Type B pancreatic cell (in vitro differentiated cells): ENCODE data around the gene TNFAIP8. TPM values are rescaled to one million over a fixed set of nuclear protein-coding genes. Genes with fewer than 3 reads are reported as not detected.

ENCODE experiments used
- DNase-seq: peaks from one replicate; pipeline ENCODE4 v3.0.0; 2021; ENCODE audit warnings: mixed read lengths; ENCODE audit not compliant: unreplicated experiment; ENCODE audit errors: extremely low spot score
- H3K27ac Mint-ChIP-seq: 2 replicates; pipeline ENCODE4 v1.8.0; 2021; ENCODE audit warnings: mild to moderate bottlenecking, mixed read lengths
- H3K27me3 Mint-ChIP-seq: 2 replicates; pipeline ENCODE4 v1.8.0; 2021; ENCODE audit warnings: mixed read lengths
- H3K36me3 Mint-ChIP-seq: 2 replicates; pipeline ENCODE4 v1.8.0; 2021; ENCODE audit warnings: mixed read lengths
- H3K4me1 Mint-ChIP-seq: one replicate; pipeline ENCODE4 v1.8.0; 2021; ENCODE audit warnings: mixed read lengths; ENCODE audit not compliant: unreplicated experiment
- H3K4me3 Mint-ChIP-seq: 2 replicates; pipeline ENCODE4 v1.8.0; 2021; ENCODE audit warnings: mild to moderate bottlenecking, mixed read lengths
- H3K9me3 Mint-ChIP-seq: 2 replicates; pipeline ENCODE4 v1.8.0; 2021; ENCODE audit warnings: mixed read lengths
- total RNA-seq: library from RNA; stranded (reverse); gene quantifications from 2 replicates; pipeline ENCODE4 v1.2.1, GENCODE V29; 2021; ENCODE audit warnings: low replicate concordance
- TF ChIP-seq, protein P1 (sequence below): fragments of 200-600 bp; sonication (generic); conservative IDR thresholded peaks from 2 replicates; pipeline ENCODE4 v1.5.0; 2021; ENCODE audit warnings: antibody characterized with exemption, mild to moderate bottlenecking

TNFAIP8 gene
- total RNA-seq, 1 donor from 2014 or later: 11.8 TPM

DNA sequence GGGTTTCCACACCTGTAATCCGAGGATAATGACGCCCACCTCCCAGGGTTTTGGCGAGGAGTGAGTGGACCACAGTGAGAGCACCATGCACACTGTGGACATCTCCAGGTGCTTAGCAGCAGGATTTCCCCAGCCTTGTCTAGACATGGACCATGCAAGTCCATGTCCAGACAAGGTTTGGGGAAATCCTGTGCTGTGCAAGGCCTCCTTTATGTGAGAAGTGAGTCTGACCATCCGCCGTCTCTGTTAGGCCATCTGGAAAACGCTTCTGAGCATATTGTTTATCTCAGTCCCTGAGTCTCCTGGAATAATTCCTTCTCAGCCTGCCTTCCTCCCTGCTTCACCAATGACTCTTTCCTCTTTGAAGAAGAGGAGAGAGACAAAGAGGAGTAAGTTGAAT lies 26.2 kb upstream of the TNFAIP8 start:
- H3K27ac Mint-ChIP-seq: no peak overlapping the region

DNA sequence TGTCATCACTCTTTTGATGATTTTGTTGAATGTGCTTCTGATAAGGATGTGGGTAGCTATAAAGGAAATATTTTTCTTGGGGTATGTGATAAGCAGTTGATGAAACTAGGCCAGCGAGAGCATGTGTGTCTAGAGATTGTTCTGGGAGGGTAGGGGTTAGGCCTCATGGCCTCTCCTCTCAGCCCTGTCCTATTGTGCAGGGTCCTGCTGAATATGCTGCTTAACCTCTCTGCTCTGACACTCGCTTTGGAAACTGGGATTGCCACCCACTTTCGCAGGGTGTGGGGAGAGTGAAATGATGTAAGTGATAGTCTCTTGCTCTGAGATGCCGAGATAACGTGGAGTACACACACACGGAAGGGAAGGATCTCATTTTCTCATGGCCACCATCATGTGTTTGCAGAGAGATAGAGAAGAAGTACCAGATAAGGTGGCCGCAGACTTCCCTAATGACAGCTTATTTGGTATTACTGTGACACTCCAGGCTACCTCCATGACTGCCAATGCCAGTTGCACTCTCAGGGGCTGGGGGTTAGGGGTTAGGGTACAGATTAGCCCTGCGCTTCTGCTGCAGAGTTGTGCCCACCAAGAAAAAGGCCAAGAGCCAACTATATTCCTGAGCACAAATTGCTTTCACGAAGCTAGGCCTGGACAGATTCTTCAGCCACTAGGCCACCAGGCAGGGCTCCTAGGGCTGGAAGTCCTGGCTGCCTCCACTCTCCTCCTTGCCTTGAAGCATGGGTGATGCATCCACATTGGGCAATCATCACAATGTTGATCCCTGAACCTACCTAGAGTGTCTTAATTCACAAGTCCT lies 25.2 kb upstream of the TNFAIP8 start:
- H3K27ac Mint-ChIP-seq: no peak overlapping the region
- peaks cover 36% of the 10 kb centered on the region for H3K4me1 Mint-ChIP-seq
- H3K4me3 Mint-ChIP-seq: no peak overlapping the region
- DNase-seq: no peak
- no peaks in the 10 kb centered on the region for H3K27me3 Mint-ChIP-seq
- H3K9me3 Mint-ChIP-seq: no peaks in the 10 kb centered on the region
- peaks cover 13% of the 10 kb centered on the region for H3K36me3 Mint-ChIP-seq
- TF ChIP-seq, protein P1, sequence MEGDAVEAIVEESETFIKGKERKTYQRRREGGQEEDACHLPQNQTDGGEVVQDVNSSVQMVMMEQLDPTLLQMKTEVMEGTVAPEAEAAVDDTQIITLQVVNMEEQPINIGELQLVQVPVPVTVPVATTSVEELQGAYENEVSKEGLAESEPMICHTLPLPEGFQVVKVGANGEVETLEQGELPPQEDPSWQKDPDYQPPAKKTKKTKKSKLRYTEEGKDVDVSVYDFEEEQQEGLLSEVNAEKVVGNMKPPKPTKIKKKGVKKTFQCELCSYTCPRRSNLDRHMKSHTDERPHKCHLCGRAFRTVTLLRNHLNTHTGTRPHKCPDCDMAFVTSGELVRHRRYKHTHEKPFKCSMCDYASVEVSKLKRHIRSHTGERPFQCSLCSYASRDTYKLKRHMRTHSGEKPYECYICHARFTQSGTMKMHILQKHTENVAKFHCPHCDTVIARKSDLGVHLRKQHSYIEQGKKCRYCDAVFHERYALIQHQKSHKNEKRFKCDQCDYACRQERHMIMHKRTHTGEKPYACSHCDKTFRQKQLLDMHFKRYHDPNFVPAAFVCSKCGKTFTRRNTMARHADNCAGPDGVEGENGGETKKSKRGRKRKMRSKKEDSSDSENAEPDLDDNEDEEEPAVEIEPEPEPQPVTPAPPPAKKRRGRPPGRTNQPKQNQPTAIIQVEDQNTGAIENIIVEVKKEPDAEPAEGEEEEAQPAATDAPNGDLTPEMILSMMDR: no peak

More for the DNA sequence above, 26.2 kb upstream of the TNFAIP8 start:
- Mint-ChIP-seq H3K4me3 (no peak overlapping the region), H3K27me3 (no peaks in the 10 kb centered on the region), H3K36me3 (peaks cover 13% of the 10 kb centered on the region), H3K9me3 (no peaks in the 10 kb centered on the region), H3K4me1 (peaks cover 36% of the 10 kb centered on the region)
- DNase-seq: no peak
- TF ChIP-seq, protein P1: no peak

DNA sequence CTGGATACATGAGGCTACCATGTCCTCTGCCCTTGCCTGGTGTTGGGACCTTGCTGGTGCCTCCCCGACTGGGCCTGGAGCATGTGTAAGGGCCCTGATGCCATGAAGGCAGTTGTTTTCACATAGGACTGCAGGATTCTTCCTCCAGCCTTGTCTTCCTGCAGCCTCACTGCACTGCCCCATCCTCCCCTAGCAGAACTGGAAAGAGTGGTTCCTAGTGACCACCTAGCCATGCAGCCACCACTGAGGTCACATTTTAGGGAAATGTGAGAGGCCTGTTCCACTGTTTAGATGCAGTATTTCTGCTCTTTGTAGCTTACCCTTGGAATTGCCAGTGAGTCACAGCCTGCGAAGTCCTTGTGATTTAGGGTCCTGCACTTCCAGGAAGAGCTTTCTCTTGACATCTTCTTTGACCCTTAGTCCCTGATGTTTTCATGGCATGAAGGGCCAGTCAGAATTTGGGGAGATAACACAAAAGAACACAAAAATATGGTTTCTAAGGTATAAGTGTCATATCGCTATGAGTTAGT lies 24.2 kb upstream of the TNFAIP8 start:
- Mint-ChIP-seq H3K4me1 (peaks cover 26% of the 10 kb centered on the region), H3K27me3 (no peaks in the 10 kb centered on the region), H3K4me3 (no peak overlapping the region), H3K27ac (no peak overlapping the region), H3K9me3 (no peaks in the 10 kb centered on the region), H3K36me3 (peaks cover 3% of the 10 kb centered on the region)
- DNase-seq: no peak
- TF ChIP-seq, protein P1: no peak

DNA sequence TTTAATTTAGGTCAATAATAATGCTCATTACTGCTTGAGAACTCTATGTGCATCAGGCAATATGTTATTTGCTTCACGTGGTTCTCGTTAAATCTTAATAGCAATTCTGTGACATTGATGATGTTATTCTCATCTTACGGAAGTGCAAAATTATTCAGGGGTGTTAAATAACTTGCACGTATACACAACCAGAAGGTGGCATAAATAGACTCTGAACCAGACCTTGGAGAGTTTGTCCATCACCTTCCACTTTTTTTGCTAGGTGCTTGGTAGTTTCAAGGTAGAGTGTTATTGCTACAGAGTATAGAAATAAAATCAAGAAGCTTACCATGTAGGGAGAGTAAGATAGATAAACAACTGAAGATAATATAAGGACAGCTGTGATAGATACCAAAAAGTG lies 23.6 kb upstream of the TNFAIP8 start:
- Mint-ChIP-seq H3K4me3 (no peak overlapping the region), H3K36me3 (peaks cover 3% of the 10 kb centered on the region), H3K9me3 (no peaks in the 10 kb centered on the region), H3K27ac (peak overlapping the region; percentile 89), H3K4me1 (peaks cover 27% of the 10 kb centered on the region), H3K27me3 (no peaks in the 10 kb centered on the region)
- no peak for DNase-seq
- TF ChIP-seq, protein P1: no peak

DNA sequence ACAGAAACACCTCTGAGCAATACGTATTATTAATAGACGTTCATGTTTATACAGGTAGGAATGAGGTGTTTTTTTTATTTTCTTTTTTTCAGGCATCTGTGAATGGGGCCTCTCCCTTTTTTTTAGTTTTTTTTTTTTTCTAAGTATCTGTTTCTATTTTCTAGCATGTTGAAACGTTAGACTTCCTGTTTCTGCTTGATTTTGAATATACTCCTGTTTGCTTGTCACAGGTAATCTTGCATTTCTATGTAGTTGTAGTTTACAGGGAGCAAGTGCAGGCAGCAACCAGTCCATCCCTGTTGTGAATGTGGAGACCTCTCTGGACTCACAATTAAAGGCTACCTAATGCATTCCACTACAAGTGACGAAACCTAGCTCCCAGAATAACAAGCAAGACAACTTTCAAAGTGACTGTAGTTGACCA lies 22.8 kb upstream of the TNFAIP8 start:
- no peak for DNase-seq
- peak overlapping the region; percentile 65 for H3K4me3 Mint-ChIP-seq
- H3K27me3 Mint-ChIP-seq: no peaks in the 10 kb centered on the region
- H3K9me3 Mint-ChIP-seq: no peaks in the 10 kb centered on the region
- H3K4me1 Mint-ChIP-seq: peaks cover 29% of the 10 kb centered on the region
- TF ChIP-seq, protein P1: no peak
- H3K27ac Mint-ChIP-seq: peak overlapping the region; percentile 89
- peaks cover 3% of the 10 kb centered on the region for H3K36me3 Mint-ChIP-seq
